ENCODE results near the gene TRIM44.

TRIM44 gene

DNA sequence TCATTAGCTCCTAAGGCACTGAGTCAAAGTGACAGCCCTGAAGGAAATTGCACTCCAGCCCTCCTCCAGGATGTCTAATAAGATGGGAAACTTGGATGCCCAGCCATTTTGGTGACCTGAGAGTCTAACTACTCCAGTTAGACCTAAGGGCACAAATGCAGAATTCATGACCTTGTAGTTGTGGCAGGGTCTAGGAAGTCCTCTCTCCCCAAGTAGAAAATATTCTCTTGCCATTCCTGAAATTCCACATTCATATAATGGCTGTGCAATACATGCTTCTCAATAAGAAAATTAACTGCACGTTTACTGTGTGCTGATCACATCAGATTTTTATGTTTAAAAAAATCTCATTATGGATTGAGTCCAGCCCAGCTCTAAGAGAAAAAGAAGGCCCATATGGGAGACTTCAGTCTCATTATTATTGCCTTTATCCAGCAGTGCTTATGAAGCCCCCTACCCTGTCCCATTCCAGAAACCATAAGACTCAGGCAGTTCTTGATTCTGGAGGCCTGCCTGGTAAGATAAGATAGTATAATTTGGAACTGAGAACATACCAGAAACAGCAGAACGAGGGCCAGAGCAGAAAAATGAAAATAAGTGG, 147.6 kb downstream of the TRIM44 start:
- H3K4me3 ChIP-seq (replicated peaks; ENCODE audit: low read depth, low read length), result no peak overlapping the region

DNA sequence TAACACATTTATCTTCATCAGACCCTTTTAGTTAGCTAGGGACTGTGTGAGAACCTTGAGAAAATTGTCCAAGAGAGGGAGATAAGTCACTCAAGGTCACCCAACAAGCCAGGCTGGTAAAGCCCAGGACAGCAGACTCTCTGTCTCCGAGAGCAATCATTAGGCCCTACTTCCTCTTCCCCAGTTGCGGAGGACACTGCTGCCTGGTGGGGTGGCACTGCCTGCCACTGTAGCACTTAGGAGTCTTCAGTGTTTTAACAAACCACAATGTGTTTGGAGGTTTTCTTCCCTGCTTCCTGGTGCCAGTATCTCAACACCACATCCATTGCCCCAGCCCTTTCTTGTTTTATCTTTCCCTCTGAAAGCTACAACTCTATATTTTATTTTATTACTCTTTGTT, 149.2 kb downstream of the TRIM44 start:
- TF ChIP-seq, protein P1, sequence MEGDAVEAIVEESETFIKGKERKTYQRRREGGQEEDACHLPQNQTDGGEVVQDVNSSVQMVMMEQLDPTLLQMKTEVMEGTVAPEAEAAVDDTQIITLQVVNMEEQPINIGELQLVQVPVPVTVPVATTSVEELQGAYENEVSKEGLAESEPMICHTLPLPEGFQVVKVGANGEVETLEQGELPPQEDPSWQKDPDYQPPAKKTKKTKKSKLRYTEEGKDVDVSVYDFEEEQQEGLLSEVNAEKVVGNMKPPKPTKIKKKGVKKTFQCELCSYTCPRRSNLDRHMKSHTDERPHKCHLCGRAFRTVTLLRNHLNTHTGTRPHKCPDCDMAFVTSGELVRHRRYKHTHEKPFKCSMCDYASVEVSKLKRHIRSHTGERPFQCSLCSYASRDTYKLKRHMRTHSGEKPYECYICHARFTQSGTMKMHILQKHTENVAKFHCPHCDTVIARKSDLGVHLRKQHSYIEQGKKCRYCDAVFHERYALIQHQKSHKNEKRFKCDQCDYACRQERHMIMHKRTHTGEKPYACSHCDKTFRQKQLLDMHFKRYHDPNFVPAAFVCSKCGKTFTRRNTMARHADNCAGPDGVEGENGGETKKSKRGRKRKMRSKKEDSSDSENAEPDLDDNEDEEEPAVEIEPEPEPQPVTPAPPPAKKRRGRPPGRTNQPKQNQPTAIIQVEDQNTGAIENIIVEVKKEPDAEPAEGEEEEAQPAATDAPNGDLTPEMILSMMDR (IDR thresholded peaks at IDR 0.05; ENCODE audit: low read depth, low read length, missing control alignments), result no peak
- no peak overlapping the region for H3K4me3 ChIP-seq (replicated peaks; ENCODE audit: low read depth, low read length)
- DNase-seq (ENCODE audit: extremely low read depth, low read depth), result no peak

More for the DNA sequence above, 147.6 kb downstream of the TRIM44 start:
- no peak for DNase-seq (ENCODE audit: extremely low read depth, low read depth)
- TF ChIP-seq, protein P1 (IDR thresholded peaks at IDR 0.05; ENCODE audit: low read depth, low read length, missing control alignments), result no peak

DNA sequence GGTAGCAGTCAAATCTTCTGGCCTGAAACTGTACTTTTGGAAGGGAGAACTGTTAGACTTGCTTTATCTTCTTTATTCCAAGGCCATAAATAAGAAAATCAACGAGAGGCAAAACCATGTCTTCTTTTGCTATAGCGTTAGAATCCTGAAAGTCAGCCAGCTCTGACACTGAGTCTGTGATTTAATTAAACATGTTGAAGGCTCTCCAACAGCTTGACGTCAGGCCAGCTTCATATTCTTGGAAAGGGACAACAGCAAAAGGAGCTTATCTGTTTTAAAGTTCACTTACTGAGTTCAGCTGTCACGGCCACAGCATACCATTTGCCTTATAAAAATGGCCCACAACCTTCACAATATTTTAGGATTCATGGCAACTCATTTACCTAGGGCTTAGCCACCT, 150.3 kb downstream of the TRIM44 start:
- no peak for DNase-seq (ENCODE audit: extremely low read depth, low read depth)
- TF ChIP-seq, protein P1 (IDR thresholded peaks at IDR 0.05; ENCODE audit: low read depth, low read length, missing control alignments), result no peak
- no peak overlapping the region for H3K4me3 ChIP-seq (replicated peaks; ENCODE audit: low read depth, low read length)

DNA sequence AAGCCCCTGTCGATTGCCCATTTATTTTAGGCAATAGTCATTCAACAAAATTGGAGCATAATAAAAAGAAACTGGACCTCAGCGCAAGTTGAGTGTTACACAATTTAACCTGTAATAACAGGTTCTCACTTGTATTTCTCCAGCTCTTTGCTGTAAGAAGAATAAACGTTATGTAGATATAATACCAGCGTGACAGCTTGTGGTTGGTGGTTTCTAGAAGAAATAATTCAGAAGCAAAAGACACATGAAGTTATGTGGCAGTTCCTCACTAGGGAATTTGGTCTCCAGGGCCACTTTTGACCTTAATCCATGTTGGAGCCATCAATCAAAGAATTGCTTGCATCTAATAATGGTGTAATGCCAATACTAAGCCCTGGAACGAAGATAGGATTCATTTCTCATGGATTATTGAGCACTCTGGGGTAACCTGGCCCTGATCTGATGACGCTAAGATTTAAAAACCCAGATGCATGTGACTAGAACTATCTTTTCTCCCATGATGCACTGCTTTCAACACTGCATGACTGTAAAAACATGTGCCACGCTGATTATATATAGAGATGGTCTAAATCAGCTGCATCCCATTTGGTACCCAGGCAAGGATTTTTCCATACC, 151.6 kb downstream of the TRIM44 start:
- no peak for DNase-seq (ENCODE audit: extremely low read depth, low read depth)
- no peak overlapping the region for H3K4me3 ChIP-seq (replicated peaks; ENCODE audit: low read depth, low read length)
- TF ChIP-seq, protein P1 (IDR thresholded peaks at IDR 0.05; ENCODE audit: low read depth, low read length, missing control alignments), result no peak

DNA sequence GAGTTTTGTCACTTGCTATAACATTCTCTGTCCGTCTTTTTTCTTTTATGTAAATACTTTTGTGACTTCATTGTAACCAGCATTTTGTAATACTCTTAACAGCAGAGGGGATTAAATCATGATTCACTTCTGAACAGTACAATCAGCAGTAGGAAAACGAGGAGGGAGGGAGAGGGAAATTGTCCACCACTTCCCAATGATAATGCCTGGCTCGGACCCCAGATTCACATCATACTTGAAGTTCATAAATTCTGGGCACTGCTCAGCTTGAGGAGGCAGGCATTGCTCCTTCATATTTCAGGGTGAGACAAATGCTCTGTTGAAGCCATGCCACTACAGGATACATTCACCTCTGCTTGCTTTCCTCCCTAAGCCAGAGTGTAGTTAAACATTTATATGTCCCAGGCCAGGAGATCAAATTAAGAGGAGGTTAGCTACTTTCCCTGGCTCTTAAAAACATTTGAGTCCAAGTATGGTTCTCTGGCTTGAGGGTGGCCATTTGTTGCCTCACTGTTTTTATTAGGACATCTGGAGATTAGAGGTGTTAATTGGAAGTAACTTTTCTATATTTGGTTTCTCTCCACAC, 152.2 kb downstream of the TRIM44 start:
- no peak overlapping the region for H3K4me3 ChIP-seq (replicated peaks; ENCODE audit: low read depth, low read length)
- DNase-seq (ENCODE audit: extremely low read depth, low read depth), result no peak
- TF ChIP-seq, protein P1 (IDR thresholded peaks at IDR 0.05; ENCODE audit: low read depth, low read length, missing control alignments), result no peak

DNA sequence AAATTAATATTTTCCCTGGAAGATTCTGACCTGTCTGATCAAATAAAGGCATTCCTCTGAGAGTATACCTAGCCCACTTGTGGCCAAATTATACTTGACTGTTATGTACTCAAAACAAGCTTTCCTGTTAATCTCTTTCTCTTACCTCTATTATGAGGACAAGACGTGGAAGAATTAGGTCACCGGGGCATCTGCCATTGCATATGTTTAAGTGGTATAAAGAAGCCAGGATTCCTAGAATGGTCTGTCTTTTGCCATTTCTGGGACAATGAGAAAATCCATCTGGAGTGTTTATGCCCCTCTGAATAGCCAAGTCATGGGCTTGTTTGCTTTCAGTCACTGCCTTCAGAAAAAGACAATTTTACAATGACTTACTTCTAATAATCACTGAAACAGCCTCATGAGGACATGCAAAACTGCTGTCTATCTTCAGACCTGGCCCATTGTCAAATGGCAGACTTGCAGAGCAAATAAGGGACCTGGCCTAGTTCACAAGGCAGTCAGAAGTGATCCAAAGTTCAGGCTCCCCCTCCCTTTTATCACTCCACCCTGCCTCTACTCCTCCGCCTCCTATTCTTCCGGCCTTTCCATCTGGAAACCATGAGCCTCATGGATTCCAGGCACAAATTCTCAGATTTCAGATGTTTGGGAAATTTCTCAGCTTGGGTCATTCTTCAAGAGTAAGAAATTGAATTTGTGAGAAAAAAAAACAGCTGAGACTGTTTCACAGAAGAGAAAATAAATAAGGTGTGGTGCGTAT, 153.2 kb downstream of the TRIM44 start:
- DNase-seq (ENCODE audit: extremely low read depth, low read depth), result peak; percentile 89
- TF ChIP-seq, protein P1 (IDR thresholded peaks at IDR 0.05; ENCODE audit: low read depth, low read length, missing control alignments), result no peak
- H3K4me3 ChIP-seq (replicated peaks; ENCODE audit: low read depth, low read length), result no peak overlapping the region
